WTC11 (cell line): Measurements from ENCODE around the gene PCBD1. TPM values are rescaled to one million over a fixed set of nuclear protein-coding genes. Genes with fewer than 3 reads are reported as not detected.

Source experiments
- ATAC-seq: fragments of 200-7000 bp; cut with Tn5 transposase; 2 replicates; pipeline ENCODE4 v1.10.0; 2021; ENCODE audit warnings: mild to moderate bottlenecking, moderate library complexity
- CTCF ChIA-PET: fragments of 300-600 bp; sonication (Branson Sonifier 250); formaldehyde crosslinking; loops from one replicate; lab custom pipeline; 2021; ENCODE audit warnings: antibody characterized with exemption; lab: Charles Lee
- POLR2A ChIA-PET: fragments of 350-600 bp; sonication (Branson Sonifier 250); formaldehyde crosslinking; loops from one replicate; lab custom pipeline; 2021; ENCODE audit warnings: antibody characterized with exemption; lab: Charles Lee
- DNase-seq: peaks from one replicate; pipeline ENCODE4 v3.0.0; 2021; ENCODE audit warnings: low spot score
- H3K27ac Mint-ChIP-seq: 2 replicates; pipeline ENCODE4 v1.8.0; 2021; ENCODE audit warnings: mixed read lengths
- H3K27me3 Mint-ChIP-seq: 2 replicates; pipeline ENCODE4 v1.8.0; 2021; ENCODE audit warnings: low read depth, mild to moderate bottlenecking, moderate library complexity, mixed read lengths
- H3K36me3 Mint-ChIP-seq: 2 replicates; pipeline ENCODE4 v1.8.0; 2021; ENCODE audit warnings: mixed read lengths
- H3K4me1 Mint-ChIP-seq: 2 replicates; pipeline ENCODE4 v1.8.0; 2022; ENCODE audit warnings: mixed read lengths
- H3K4me3 Mint-ChIP-seq: 2 replicates; pipeline ENCODE4 v1.8.0; 2021; ENCODE audit warnings: mild to moderate bottlenecking, moderate library complexity, mixed read lengths
- H3K9me3 Mint-ChIP-seq: 2 replicates; pipeline ENCODE4 v1.8.0; 2021; ENCODE audit warnings: mixed read lengths
- ATF6 ChIP-seq: sonication (generic); formaldehyde crosslinking; IDR thresholded peaks from 2 replicates; pipeline ENCODE4 v1.8.1; 2023; ENCODE audit warnings: mild to moderate bottlenecking, missing genetic modification reagents
- CBFB ChIP-seq: sonication (generic); formaldehyde crosslinking; IDR thresholded peaks from 2 replicates; pipeline ENCODE4 v1.8.1; 2022; ENCODE audit warnings: mild to moderate bottlenecking, low read depth, missing genetic modification reagents
- CREB1 ChIP-seq: sonication (generic); formaldehyde crosslinking; IDR thresholded peaks from 2 replicates; pipeline ENCODE4 v1.8.0; 2023; ENCODE audit warnings: mild to moderate bottlenecking, missing genetic modification reagents
- ETV6 ChIP-seq: sonication (generic); formaldehyde crosslinking; IDR thresholded peaks from 2 replicates; pipeline ENCODE4 v1.8.1; 2022; ENCODE audit warnings: mild to moderate bottlenecking, missing genetic modification reagents
- IRF2 ChIP-seq: sonication (generic); formaldehyde crosslinking; IDR thresholded peaks from 2 replicates; pipeline ENCODE4 v1.8.0; 2022; ENCODE audit warnings: low read depth, missing genetic modification reagents, borderline replicate concordance
- JAZF1 ChIP-seq: fragments of 250-450 bp; sonication (Bioruptor Pico); IDR thresholded peaks from 2 replicates; pipeline ENCODE4 v1.9.0; 2021; ENCODE audit warnings: moderate library complexity, mild to moderate bottlenecking, inconsistent platforms
- MXD4 ChIP-seq: fragments of 250-450 bp; sonication (Bioruptor Pico); IDR thresholded peaks from 2 replicates; pipeline ENCODE4 v1.8.0; 2021; ENCODE audit warnings: mild to moderate bottlenecking, moderate library complexity, borderline replicate concordance
- PRDM15 ChIP-seq: sonication (generic); formaldehyde crosslinking; IDR thresholded peaks from 2 replicates; pipeline ENCODE4 v1.8.0; 2022; ENCODE audit warnings: missing genetic modification reagents
- RORB ChIP-seq: fragments of 250-450 bp; sonication (Bioruptor Pico); IDR thresholded peaks from 2 replicates; pipeline ENCODE4 v1.9.0; 2021; ENCODE audit warnings: mild to moderate bottlenecking
- SMAD3 ChIP-seq: sonication (generic); formaldehyde crosslinking; IDR thresholded peaks from 2 replicates; pipeline ENCODE4 v1.8.0; 2022; ENCODE audit warnings: missing genetic modification reagents, mild to moderate bottlenecking, borderline replicate concordance
- SOX15 ChIP-seq: fragments of 250-450 bp; sonication (Bioruptor Pico); IDR thresholded peaks from 2 replicates; pipeline ENCODE4 v1.9.0; 2021; ENCODE audit warnings: mild to moderate bottlenecking
- TCF7 ChIP-seq: sonication (generic); formaldehyde crosslinking; IDR thresholded peaks from 2 replicates; pipeline ENCODE4 v1.8.0; 2022; ENCODE audit warnings: mild to moderate bottlenecking, low read depth, missing genetic modification reagents, moderate library complexity
- TP53 ChIP-seq: sonication (generic); formaldehyde crosslinking; IDR thresholded peaks from 2 replicates; pipeline ENCODE4 v1.8.1; 2023; ENCODE audit warnings: mild to moderate bottlenecking, missing genetic modification reagents
- ZBTB21 ChIP-seq: sonication (generic); formaldehyde crosslinking; IDR thresholded peaks from 2 replicates; pipeline ENCODE4 v1.8.1; 2023; ENCODE audit warnings: mild to moderate bottlenecking, missing genetic modification reagents, borderline replicate concordance
- ZNF121 ChIP-seq: sonication (generic); formaldehyde crosslinking; IDR thresholded peaks from 2 replicates; pipeline ENCODE4 v1.8.0; 2023; ENCODE audit warnings: missing genetic modification reagents
- ZNF423 ChIP-seq: fragments of 250-450 bp; sonication (Bioruptor Pico); IDR thresholded peaks from 2 replicates; pipeline ENCODE4 v2.1.2; 2022; ENCODE audit warnings: mild to moderate bottlenecking, moderate library complexity
- total RNA-seq: library from RNA; stranded (reverse); gene quantifications from 3 replicates; pipeline ENCODE4 v1.2.3, GENCODE V29; 2021
- TF ChIP-seq, protein P1 (sequence below): fragments of 250-450 bp; sonication (Bioruptor Pico); IDR thresholded peaks from 2 replicates; pipeline ENCODE4 v1.9.0; 2021; ENCODE audit warnings: mild to moderate bottlenecking
- TF ChIP-seq, protein P2 (sequence below): sonication (generic); formaldehyde crosslinking; IDR thresholded peaks from 2 replicates; pipeline ENCODE4 v1.8.0; 2022; ENCODE audit warnings: mild to moderate bottlenecking, missing genetic modification reagents
- TF ChIP-seq, protein P3 (sequence below): sonication (generic); formaldehyde crosslinking; IDR thresholded peaks from 2 replicates; pipeline ENCODE4 v1.8.1; 2023; ENCODE audit warnings: mild to moderate bottlenecking, moderate library complexity, missing genetic modification reagents
- TF ChIP-seq, protein P4 (sequence below): sonication (generic); formaldehyde crosslinking; IDR thresholded peaks from 2 replicates; pipeline ENCODE4 v1.8.0; 2022; ENCODE audit warnings: mild to moderate bottlenecking, missing genetic modification reagents
- TF ChIP-seq, protein P5 (sequence below): fragments of 250-450 bp; sonication (Bioruptor Pico); IDR thresholded peaks from 2 replicates; pipeline ENCODE4 v1.8.0; 2021; ENCODE audit warnings: mild to moderate bottlenecking

Gene PCBD1
- total RNA-seq, 1 experiment from 2014 or later = 32.5 TPM

DNA sequence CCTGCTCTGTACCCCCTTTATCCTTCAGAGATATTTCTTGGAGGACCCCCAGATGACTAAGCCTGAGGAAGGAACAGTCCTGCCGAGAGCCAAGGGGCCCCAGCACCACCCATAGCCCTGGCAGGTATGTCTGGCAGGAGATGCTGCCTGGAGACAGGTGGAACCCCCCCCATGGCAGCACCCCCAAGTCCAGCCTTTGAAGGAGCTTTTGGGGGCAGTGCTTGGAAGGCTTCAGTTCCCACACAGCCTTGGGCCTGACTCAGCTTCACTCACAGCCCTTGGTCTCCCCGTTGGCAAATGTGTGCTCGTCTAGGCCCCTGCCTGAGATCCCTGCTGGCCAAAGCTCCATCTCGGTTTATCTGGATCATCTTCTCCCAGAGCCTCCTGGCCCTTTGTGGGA is 23.0 kb upstream of the PCBD1 start:
- no peak for TF ChIP-seq JAZF1
- TF ChIP-seq IRF2 = no peak
- no peak for TF ChIP-seq TP53
- TF ChIP-seq CBFB (CRISPR knock-in tag) = no peak
- no peak for TF ChIP-seq MXD4
- POLR2A ChIA-PET = no interaction called here
- DNase-seq (no peak), ATAC-seq (no peak)
- H3K36me3 Mint-ChIP-seq = no peaks in the 10 kb centered on the region
- H3K27ac Mint-ChIP-seq = no peak overlapping the region; the same call in 1 of the 2 replicates
- CTCF ChIA-PET = interaction anchor here (0.9 kb wide), 1 partner anchor 8 kb away, joined by 3 read pairs; no protein-coding TSS in a partner anchor
- H3K9me3 Mint-ChIP-seq = peaks cover 3% of the 10 kb centered on the region; the same call in 1 of the 2 replicates
- H3K4me3 Mint-ChIP-seq = no peak overlapping the region
- no peaks in the 10 kb centered on the region; the same call in 1 of the 2 replicates for H3K4me1 Mint-ChIP-seq
- H3K27me3 Mint-ChIP-seq = no peaks in the 10 kb centered on the region; the same call in 1 of the 2 replicates

DNA sequence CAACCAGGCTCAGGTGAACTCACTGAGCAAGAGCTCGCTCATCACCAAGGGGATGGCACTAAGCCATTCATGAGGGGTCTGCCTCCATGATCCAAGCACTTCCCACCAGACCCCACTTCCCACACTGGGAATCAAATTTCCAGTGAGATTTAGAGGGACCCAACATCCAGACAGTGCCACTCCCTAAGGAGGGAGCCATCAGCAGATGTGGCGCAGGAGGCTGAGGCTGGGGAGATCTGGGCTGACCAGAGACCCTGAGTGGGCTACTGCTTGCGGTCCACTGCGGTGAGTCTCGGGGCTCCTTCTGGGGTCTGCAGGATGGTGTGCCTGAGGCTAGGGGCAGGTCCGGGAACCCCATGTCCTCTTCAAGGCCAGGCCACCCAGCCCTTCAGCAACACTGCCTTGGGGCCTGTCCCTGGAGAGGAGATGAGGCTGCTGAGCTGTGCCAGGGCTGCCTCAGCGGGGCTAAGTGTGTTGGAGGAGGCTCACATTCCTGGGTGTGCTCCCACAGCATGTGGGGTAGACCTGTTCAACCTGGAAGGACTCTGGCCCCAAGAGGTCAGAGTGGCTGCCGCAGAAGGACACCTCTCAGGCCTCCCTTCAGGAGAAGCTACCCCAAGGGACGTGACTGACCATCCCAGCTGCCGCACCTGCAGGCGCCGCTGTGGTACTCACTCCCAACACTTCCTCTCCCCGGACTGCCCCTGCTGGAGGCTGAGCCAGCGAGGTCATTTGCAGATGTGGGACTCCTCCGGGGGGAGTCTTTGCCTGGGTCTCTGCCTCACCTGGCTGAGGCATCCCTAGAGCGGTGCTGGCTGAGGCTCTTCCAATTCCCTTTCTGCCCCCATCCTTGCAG is 22.3 kb upstream of the PCBD1 start:
- CTCF ChIA-PET = interaction anchor here (0.9 to 1.3 kb wide), 2 partner anchors 7 to 15 kb away, joined by 3 to 5 read pairs; no protein-coding TSS in a partner anchor
- H3K9me3 Mint-ChIP-seq = peaks cover 3% of the 10 kb centered on the region; the same call in 1 of the 2 replicates
- POLR2A ChIA-PET = no interaction called here
- no peaks in the 10 kb centered on the region; the same call in 1 of the 2 replicates for H3K27me3 Mint-ChIP-seq
- H3K4me1 Mint-ChIP-seq = no peaks in the 10 kb centered on the region; the same call in 1 of the 2 replicates
- H3K36me3 Mint-ChIP-seq = no peaks in the 10 kb centered on the region
- H3K4me3 Mint-ChIP-seq = no peak overlapping the region
- H3K27ac Mint-ChIP-seq = no peak overlapping the region
- no peak for ATAC-seq
- DNase-seq = peak; percentile 10
- TF ChIP-seq, protein P1, sequence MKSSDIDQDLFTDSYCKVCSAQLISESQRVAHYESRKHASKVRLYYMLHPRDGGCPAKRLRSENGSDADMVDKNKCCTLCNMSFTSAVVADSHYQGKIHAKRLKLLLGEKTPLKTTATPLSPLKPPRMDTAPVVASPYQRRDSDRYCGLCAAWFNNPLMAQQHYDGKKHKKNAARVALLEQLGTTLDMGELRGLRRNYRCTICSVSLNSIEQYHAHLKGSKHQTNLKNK (CRISPR knock-in tag) = no peak
- TF ChIP-seq, protein P2, sequence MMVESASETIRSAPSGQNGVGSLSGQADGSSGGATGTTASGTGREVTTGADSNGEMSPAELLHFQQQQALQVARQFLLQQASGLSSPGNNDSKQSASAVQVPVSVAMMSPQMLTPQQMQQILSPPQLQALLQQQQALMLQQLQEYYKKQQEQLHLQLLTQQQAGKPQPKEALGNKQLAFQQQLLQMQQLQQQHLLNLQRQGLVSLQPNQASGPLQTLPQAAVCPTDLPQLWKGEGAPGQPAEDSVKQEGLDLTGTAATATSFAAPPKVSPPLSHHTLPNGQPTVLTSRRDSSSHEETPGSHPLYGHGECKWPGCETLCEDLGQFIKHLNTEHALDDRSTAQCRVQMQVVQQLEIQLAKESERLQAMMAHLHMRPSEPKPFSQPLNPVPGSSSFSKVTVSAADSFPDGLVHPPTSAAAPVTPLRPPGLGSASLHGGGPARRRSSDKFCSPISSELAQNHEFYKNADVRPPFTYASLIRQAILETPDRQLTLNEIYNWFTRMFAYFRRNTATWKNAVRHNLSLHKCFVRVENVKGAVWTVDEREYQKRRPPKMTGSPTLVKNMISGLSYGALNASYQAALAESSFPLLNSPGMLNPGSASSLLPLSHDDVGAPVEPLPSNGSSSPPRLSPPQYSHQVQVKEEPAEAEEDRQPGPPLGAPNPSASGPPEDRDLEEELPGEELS (CRISPR knock-in tag) = no peak
- TF ChIP-seq, protein P3, sequence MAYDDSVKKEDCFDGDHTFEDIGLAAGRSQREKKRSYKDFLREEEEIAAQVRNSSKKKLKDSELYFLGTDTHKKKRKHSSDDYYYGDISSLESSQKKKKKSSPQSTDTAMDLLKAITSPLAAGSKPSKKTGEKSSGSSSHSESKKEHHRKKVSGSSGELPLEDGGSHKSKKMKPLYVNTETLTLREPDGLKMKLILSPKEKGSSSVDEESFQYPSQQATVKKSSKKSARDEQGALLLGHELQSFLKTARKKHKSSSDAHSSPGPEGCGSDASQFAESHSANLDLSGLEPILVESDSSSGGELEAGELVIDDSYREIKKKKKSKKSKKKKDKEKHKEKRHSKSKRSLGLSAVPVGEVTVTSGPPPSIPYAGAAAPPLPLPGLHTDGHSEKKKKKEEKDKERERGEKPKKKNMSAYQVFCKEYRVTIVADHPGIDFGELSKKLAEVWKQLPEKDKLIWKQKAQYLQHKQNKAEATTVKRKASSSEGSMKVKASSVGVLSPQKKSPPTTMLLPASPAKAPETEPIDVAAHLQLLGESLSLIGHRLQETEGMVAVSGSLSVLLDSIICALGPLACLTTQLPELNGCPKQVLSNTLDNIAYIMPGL (CRISPR knock-in tag) = no peak
- TF ChIP-seq RORB (CRISPR knock-in tag) = no peak
- TF ChIP-seq, protein P4, sequence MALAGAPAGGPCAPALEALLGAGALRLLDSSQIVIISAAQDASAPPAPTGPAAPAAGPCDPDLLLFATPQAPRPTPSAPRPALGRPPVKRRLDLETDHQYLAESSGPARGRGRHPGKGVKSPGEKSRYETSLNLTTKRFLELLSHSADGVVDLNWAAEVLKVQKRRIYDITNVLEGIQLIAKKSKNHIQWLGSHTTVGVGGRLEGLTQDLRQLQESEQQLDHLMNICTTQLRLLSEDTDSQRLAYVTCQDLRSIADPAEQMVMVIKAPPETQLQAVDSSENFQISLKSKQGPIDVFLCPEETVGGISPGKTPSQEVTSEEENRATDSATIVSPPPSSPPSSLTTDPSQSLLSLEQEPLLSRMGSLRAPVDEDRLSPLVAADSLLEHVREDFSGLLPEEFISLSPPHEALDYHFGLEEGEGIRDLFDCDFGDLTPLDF (CRISPR knock-in tag) = no peak
- no peak for TF ChIP-seq ATF6
- TF ChIP-seq TCF7 (CRISPR knock-in tag) = no peak
- TF ChIP-seq PRDM15 (CRISPR knock-in tag) = no peak
- TF ChIP-seq SMAD3 (CRISPR knock-in tag) = no peak
- TF ChIP-seq, protein P5, sequence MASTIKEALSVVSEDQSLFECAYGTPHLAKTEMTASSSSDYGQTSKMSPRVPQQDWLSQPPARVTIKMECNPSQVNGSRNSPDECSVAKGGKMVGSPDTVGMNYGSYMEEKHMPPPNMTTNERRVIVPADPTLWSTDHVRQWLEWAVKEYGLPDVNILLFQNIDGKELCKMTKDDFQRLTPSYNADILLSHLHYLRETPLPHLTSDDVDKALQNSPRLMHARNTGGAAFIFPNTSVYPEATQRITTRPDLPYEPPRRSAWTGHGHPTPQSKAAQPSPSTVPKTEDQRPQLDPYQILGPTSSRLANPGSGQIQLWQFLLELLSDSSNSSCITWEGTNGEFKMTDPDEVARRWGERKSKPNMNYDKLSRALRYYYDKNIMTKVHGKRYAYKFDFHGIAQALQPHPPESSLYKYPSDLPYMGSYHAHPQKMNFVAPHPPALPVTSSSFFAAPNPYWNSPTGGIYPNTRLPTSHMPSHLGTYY (CRISPR knock-in tag) = no peak
- no peak for TF ChIP-seq CREB1
- no peak for TF ChIP-seq ZNF121 (CRISPR knock-in tag)
- no peak for TF ChIP-seq ZNF423 (CRISPR knock-in tag)
- no peak for TF ChIP-seq ZBTB21 (CRISPR knock-in tag)
- TF ChIP-seq SOX15 = no peak
- TF ChIP-seq ETV6 (CRISPR knock-in tag) = no peak
